SK-N-SH (cell line): ENCODE measurements around the gene BMP7.

ENCODE experiments used
- CTCF ChIP-seq: fragments of 200-600 bp; sonication (generic); IDR thresholded peaks from 2 replicates; pipeline ENCODE4 v1.6.1; 2017; ENCODE audit warnings: antibody characterized with exemption, mild to moderate bottlenecking, moderate library complexity
- EZH2phosphoT487 ChIP-seq: fragments of 200-600 bp; sonication (generic); IDR thresholded peaks from 2 replicates; pipeline ENCODE4 v1.6.1; 2017; ENCODE audit warnings: low read depth, mixed run types, mild to moderate bottlenecking, antibody characterized with exemption, moderate library complexity, borderline replicate concordance
- GABPA ChIP-seq: IDR thresholded peaks from 2 replicates; pipeline ENCODE4 v1.4.0; 2012; ENCODE audit warnings: low read depth, mild to moderate bottlenecking
- JUND ChIP-seq: IDR thresholded peaks from 2 replicates; pipeline ENCODE4 v1.4.0; 2012
- MEF2A ChIP-seq: IDR thresholded peaks from 2 replicates; pipeline ENCODE4 v1.4.0; 2012; ENCODE audit warnings: low read depth, borderline replicate concordance
- NFIC ChIP-seq: IDR thresholded peaks from 2 replicates; pipeline ENCODE4 v1.4.0; 2012; ENCODE audit warnings: borderline replicate concordance
- POLR2AphosphoS5 ChIP-seq: IDR thresholded peaks from 2 replicates; pipeline ENCODE4 v1.6.1; 2012; ENCODE audit warnings: low read depth, low read length
- REST ChIP-seq: IDR thresholded peaks from 2 replicates; pipeline ENCODE4 v1.6.1; 2012; ENCODE audit warnings: mild to moderate bottlenecking, low read depth, low read length, moderate library complexity
- SIN3A ChIP-seq: IDR thresholded peaks from 2 replicates; pipeline ENCODE4 v1.6.1; 2012; ENCODE audit warnings: low read depth, mild to moderate bottlenecking, low read length, moderate library complexity, borderline replicate concordance
- SMC3 ChIP-seq: IDR thresholded peaks from 2 replicates; pipeline ENCODE4 v1.6.1; 2012; ENCODE audit warnings: low read depth, low read length, improper control_type of control experiment
- TEAD4 ChIP-seq: IDR thresholded peaks from 2 replicates; pipeline ENCODE4 v1.4.0; 2012; ENCODE audit warnings: mild to moderate bottlenecking, borderline replicate concordance; ENCODE audit not compliant: insufficient read depth

GRCh38 chr20:57222631-57222950, 43.9 kb downstream of the BMP7 start:
- TF ChIP-seq EZH2phosphoT487 (no peak), GABPA (no peak), CTCF (no peak), MEF2A (no peak), SIN3A (no peak), NFIC (no peak), POLR2AphosphoS5 (no peak), SMC3 (no peak), TEAD4 (no peak), JUND (no peak), REST (no peak)
